HG03025 (cell line): Measurements from ENCODE around the gene KRTAP10-12.
"Not testable (repeated sequence)": the region's sequence is repeated elsewhere in the genome, so short reads cannot be mapped to it uniquely, and the experiment has no call there.

Source experiments
- ATAC-seq: cut with Tn5 transposase; IDR thresholded peaks from one replicate; pipeline ENCODE4 v1.9.1; 2021; ENCODE audit warnings: mild to moderate bottlenecking, moderate library complexity; ENCODE audit not compliant: unreplicated experiment, low FRiP score

The KRTAP10-12 gene

GRCh38 chr21:44697172-44697810 lies at the start of gene KRTAP10-12:
KRTAP10-12 (plus strand) TSS chr21:44697172; CDS start chr21:44697202, 30 bp downstream.
- not testable (repeated sequence) for ATAC-seq

- ATAC-seq: no peak
Measured at GRCh38 chr21:44647222-44647552, 49.8 kb upstream of the KRTAP10-12 start.

GRCh38 chr21:44648557-44649311 lies 48.2 kb upstream of the KRTAP10-12 start:
- no peak for ATAC-seq

- ATAC-seq: no peak
Measured at GRCh38 chr21:44649521-44650100, 47.4 kb upstream of the KRTAP10-12 start.

- no peak for ATAC-seq
Measured at GRCh38 chr21:44650265-44650972, 46.6 kb upstream of the KRTAP10-12 start.

GRCh38 chr21:44650973-44651675 lies 45.8 kb upstream of the KRTAP10-12 start:
- no peak for ATAC-seq

DNA sequence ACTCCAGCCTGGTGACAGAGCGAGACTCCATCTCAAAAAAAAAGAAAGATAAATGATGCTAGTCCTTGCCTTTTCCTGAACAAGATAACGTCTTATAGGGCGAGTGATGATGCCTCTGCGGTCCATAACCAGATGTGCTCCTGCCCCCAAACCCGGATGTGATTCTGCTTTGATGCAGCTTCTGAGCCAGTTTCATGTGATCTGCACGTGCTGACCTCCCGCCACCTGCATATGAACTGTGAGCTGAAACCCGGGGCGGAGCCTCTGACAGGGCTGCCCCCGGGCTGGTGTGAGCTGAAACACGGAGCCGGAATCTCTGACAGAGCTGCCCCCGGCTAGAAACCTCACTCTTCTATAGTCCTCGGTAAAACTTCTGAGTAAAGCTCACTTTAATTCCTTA lies 43.8 kb upstream of the KRTAP10-12 start:
- no peak for ATAC-seq

DNA sequence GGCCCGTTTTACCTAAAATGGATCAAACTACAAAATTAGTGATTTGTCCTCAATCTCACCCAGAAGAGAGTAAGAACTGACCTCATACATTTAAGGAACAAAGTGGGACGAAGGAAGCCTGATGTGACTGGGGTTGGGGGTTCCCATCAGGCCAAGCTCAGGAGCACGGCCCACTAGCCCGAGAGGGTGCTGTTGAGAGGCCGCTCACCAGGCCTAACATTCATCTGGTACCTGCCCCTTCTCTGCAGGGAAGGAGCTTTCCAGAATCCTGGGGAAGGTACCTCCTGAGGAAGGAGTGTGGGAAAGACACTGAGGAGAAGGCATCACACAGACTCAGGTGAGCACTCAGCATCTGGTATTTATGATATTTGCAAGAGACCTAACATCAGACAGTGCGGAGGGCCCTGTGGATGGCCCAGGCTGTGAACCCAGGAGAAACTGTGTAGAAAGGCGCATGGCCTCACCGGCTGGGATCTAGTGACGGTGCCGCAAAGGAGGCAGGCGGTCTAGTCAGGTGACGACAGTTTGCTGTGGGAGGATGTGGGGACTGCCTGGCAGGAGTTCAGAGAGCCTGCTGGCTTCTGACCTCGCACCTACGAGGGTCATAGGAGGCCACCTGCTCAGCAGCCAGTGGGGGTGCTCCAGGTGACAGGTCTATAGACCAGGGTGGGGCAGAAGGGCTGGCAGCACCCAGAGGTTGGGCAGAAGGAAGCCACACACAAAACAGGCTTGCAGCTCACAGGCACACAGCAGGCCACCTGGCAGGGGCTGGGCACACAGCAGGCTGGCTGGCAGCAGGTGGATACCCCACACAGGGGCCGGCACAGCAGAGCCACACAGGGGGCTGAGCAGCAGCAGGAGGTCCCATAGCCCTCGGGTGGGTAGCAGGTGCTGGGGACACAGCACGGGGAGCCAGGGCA lies 43.1 kb upstream of the KRTAP10-12 start:
- no peak for ATAC-seq

- no peak for ATAC-seq
Measured at GRCh38 chr21:44654576-44655175, 42.3 kb upstream of the KRTAP10-12 start, which contains the start of gene KRTAP12-4. KRTAP12-4 (minus strand) TSS chr21:44654659; CDS start chr21:44654614, 45 bp downstream.

GRCh38 chr21:44656868-44657267 lies 40.1 kb upstream of the KRTAP10-12 start:
- ATAC-seq: no peak

DNA sequence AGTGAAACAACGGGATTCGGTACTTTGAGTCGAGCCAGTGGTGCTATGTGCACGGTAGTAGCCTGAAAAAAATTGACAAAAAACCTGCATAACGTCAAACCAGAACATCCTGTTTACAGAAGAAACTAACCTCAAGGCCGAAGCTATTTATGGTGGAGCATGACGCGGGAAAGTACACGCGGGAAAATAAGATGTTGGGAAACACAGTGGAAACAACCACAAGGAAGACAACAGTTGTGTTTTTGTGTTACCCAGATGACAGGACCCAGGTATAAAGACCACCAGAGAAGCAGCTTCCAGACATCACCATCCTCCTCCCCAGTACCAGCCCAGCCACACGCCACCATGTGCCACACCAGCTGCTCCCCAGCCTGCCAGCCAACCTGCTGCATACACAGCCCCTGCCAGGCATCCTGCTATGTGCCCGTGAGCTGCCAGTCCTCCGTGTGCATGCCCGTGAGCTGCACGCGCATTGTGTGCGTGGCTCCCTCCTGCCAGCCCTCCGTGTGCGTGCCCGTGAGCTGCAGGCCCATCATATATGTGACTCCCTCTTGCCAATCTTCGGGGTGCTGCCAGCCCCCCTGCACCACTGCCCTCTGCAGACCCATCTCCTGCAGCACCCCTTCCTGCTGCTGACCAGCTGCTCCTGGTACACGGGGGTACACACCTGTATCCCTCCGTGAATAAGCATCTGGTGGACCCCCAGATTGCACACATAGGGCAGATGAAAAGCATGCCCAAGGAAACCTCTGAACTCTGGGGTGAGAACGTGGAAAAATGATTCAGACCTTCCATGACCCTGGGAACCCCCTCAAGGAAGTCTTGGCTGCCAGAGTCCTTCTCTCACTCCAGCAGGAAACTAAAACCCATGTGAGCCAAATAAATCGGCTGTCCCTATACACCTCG lies 39.1 kb upstream of the KRTAP10-12 start, which contains the start of gene KRTAP12-3:
Gene KRTAP12-3, plus strand, starts transcription at position 298 of the 906 bp plus-strand sequence. Its CDS starts 48 bp downstream, at position 346.
- no peak for ATAC-seq

DNA sequence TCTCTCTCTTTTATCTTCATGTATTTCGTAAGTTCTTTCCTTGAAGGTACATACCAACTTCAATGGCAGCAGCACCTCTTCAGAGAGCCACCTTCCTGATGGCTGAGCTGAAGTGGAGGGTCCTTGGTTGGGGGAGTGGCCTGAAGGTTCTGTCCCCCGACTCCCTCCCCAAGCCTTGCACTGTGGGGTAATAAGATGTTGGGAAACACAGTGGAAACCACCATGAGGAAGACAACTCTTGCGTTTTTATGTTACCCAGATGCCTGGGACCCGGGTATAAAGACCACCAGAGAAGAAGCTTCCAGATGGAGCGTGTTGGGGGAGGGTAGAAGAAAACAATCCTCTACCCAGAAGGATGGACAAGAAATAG lies 38.4 kb upstream of the KRTAP10-12 start:
- ATAC-seq: no peak

DNA sequence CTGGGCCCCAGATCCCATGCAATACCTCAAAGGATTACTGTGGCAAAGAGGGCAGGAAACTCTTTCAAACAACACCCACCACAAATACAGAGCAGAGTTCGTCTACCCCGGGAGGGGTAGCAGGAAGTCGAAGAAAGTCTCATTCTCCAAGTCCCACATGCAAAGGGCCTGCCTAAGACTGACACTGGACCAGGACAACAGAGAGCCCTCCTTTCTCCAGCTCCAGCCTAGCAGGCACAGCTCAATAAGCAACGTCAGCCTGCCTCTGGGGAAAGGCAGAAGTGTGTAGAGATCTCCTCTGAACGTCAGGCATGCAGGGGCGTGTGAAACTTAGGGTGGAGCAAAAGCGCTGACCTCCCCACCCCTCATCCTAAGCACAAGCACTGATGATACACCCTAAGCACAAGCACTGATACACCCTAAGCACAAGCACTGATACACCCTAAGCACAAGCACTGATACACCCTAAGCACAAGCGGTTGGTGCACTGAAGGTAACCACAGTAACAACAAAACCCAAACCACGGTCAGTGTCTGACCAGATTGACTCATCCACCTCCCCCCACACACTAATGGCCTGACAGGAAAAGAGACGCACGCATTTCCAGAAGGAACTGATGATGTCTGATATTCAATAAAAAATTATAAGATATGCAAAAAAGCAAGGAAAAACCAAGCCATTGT lies 37.9 kb upstream of the KRTAP10-12 start:
- no peak for ATAC-seq

DNA sequence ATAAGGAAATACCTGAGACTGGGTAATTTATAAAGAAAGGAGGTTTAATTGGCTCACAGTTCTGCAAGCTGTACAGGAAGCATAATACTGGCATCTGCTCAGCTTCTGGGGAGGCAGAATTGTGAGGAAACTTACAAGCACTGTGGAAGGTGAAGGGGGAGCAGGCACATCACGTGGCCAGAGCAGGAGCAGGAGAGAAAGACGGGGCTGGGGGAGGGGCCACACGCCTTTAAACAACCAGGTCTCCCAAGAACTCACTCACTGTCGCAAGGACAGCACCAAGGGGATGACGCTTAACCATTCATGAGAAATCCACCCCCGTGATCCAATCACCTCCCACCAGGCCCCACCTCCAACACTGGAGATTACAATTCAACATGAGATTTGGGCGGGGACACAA lies 35.4 kb upstream of the KRTAP10-12 start:
- not testable (repeated sequence) for ATAC-seq

- ATAC-seq: no peak
Measured at GRCh38 chr21:44664691-44665090, 32.3 kb upstream of the KRTAP10-12 start.

DNA sequence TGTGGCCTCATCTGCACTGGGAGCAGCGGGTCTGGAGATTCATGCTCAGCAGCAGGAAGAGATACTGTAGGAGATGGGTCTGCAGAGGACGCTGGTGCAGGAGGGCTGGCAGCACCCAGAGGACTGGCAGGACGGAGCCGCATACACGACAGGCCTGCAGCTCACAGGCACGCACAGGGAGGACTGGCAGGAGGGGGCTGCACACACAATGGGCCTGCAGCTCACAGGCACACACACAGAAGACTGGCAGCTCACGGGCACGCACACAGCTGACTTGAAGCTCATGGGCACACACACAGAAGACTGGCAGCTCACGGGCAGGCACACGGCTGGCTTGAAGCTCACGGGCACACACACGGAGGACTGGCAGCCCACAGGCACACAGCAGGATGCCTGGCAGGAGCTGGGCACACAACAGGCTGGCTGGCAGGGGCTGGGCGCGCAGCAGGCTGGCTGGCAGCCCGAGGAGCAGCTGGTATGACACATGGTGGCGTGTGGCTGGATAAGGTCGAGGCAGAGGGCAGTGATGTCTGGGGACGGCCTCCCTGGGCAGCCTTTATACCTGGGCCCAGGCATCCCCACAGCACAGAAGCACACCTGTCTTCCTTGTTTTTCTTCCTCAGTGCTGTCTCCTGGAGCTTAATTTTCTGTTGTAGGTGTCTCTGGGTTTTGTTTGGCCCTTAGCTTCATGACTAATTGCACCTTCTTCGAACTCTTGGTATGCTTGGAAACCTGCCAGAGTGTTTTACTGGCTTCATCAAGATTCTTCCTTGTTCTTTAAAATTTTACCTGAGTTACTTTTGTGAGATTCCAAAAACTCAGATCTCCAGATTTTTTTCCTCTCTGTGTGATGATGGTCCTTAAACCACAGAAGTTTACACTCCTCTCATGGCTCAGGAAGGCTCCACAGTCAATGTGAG lies 30.3 kb upstream of the KRTAP10-12 start, which contains the start of gene KRTAP12-2:
Gene KRTAP12-2, minus strand, starts transcription at position 527 of the 920 bp plus-strand sequence. Its CDS starts 41 bp downstream, at position 486.
- ATAC-seq: no peak
